Measurements from ENCODE around the gene GPC6.

- TF ChIP-seq EZH2 (IDR thresholded peaks at IDR 0.05; ENCODE audit: insufficient read depth, poor library complexity, severe bottlenecking) (no peak), EZH2phosphoT487 (IDR thresholded peaks at IDR 0.05; ENCODE audit: insufficient read depth, low read depth) (no peak)
These were observed 1100.7 kb downstream of the GPC6 start for GRCh38 chr13:94327318-94327717.

Measured in GM23248 (cell line).